Calu3 (cell line): ENCODE data around the gene RNF227. TPM values are rescaled to one million over a fixed set of nuclear protein-coding genes. Genes with fewer than 3 reads are reported as not detected.

Experiments
- BruUV-seq: library from RNA; stranded (reverse); fragments of 400-500 nt; replicated peaks from 2 replicates; lab custom pipeline; 2021; lab: Mats Ljungman, UMichigan
- CTCF ChIA-PET: fragments of 300-600 bp; sonication (Branson Sonifier 250); formaldehyde crosslinking; loops from one replicate; lab custom pipeline; 2022; ENCODE audit warnings: antibody characterized with exemption; lab: Charles Lee
- DNase-seq: peaks from one replicate; pipeline ENCODE4 v3.0.0; 2022
- H3K27ac Mint-ChIP-seq: one replicate; pipeline ENCODE4 v1.8.0; 2022; ENCODE audit warnings: mixed read lengths; ENCODE audit not compliant: unreplicated experiment
- H3K27me3 Mint-ChIP-seq: one replicate; pipeline ENCODE4 v1.8.0; 2022; ENCODE audit warnings: mixed read lengths; ENCODE audit not compliant: unreplicated experiment
- H3K36me3 Mint-ChIP-seq: one replicate; pipeline ENCODE4 v1.8.0; 2022; ENCODE audit warnings: mild to moderate bottlenecking, moderate library complexity, mixed read lengths; ENCODE audit not compliant: insufficient read depth, unreplicated experiment
- H3K4me1 Mint-ChIP-seq: one replicate; pipeline ENCODE4 v1.8.0; 2022; ENCODE audit warnings: mild to moderate bottlenecking, low read depth, mixed read lengths; ENCODE audit not compliant: unreplicated experiment
- H3K4me3 Mint-ChIP-seq: one replicate; pipeline ENCODE4 v1.8.0; 2022; ENCODE audit warnings: mild to moderate bottlenecking, low read depth, moderate library complexity, mixed read lengths; ENCODE audit not compliant: unreplicated experiment
- H3K9me3 Mint-ChIP-seq: one replicate; pipeline ENCODE4 v1.8.0; 2022; ENCODE audit warnings: low read depth, mixed read lengths; ENCODE audit not compliant: unreplicated experiment
- CTCF ChIP-seq: fragments of 200-600 bp; IDR thresholded peaks from one replicate; pipeline ENCODE4 v1.8.0; 2022; ENCODE audit warnings: antibody characterized with exemption; ENCODE audit not compliant: unreplicated experiment
- intact Hi-C: fragments of 100-400 bp; cut with micrococcal nuclease; formaldehyde crosslinking; loops from one replicate; pipeline ENCODE4 v1.10.0; 2022; ENCODE audit not compliant: unreplicated experiment
- total RNA-seq: library from RNA; stranded (reverse); gene quantifications from 2 replicates; pipeline ENCODE4 v1.2.3, GENCODE V29; 2022

RNF227 gene
- total RNA-seq, 1 experiment from 2014 or later, result 2.0 TPM

DNA sequence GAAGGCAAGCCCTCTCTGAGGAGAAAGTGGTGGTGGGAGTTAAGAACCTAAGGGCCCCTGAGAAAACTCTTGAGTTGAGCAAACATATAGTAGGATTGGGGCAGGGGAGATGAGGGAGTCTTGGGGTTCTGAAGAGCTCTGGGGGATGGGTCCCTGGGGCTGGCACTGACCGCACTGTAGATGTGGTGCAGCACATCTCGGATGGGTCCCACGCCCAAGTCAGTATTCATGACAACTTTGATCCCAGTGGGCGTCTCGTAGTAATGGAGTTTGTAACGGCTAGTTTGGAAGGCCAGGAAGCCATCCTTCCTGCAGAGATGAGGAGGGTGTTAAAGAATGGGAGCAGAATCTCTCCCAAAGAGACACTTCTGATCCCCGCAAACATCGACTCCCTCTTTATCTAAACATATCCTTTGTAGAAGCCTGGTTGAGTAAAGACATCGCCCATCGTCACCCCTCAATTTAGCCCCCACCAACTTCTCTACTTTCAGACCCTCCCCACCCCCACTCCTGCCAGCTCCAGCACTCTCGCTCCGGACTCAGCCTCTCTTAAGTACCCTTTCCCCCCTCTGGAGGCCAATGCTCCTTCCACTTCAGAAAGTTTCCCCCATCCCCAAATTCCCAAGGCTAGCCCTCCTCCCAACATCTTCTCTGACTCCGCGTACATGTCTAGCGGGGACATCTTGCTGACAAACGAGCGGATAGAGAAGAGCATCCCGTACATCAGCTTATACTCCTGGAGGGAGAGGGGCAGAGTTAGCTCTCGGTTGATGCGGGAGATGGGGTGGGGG is 14.9 kb upstream of the RNF227 start:
- TF ChIP-seq CTCF, result no peak
- H3K9me3 Mint-ChIP-seq, result no peaks in the 10 kb centered on the region
- CTCF ChIA-PET, result interaction anchor here (0.6 to 2.6 kb wide), 5 partner anchors 49 to 188 kb away, joined by 3 to 16 read pairs (median 3); no protein-coding TSS in a partner anchor
- intact Hi-C loops, result loop anchor here (10.0 kb wide), 1 partner anchor 46 kb away; the partner anchor contains the start of gene CHD3
- TSS peak; percentile 91 for BruUV-seq
- no peaks in the 10 kb centered on the region for H3K27me3 Mint-ChIP-seq
- peaks cover 38% of the 10 kb centered on the region for H3K36me3 Mint-ChIP-seq
- H3K4me3 Mint-ChIP-seq, result peak overlapping the region; percentile 91
- no peak overlapping the region for H3K27ac Mint-ChIP-seq
- peaks cover 20% of the 10 kb centered on the region for H3K4me1 Mint-ChIP-seq
- DNase-seq, result no peak

DNA sequence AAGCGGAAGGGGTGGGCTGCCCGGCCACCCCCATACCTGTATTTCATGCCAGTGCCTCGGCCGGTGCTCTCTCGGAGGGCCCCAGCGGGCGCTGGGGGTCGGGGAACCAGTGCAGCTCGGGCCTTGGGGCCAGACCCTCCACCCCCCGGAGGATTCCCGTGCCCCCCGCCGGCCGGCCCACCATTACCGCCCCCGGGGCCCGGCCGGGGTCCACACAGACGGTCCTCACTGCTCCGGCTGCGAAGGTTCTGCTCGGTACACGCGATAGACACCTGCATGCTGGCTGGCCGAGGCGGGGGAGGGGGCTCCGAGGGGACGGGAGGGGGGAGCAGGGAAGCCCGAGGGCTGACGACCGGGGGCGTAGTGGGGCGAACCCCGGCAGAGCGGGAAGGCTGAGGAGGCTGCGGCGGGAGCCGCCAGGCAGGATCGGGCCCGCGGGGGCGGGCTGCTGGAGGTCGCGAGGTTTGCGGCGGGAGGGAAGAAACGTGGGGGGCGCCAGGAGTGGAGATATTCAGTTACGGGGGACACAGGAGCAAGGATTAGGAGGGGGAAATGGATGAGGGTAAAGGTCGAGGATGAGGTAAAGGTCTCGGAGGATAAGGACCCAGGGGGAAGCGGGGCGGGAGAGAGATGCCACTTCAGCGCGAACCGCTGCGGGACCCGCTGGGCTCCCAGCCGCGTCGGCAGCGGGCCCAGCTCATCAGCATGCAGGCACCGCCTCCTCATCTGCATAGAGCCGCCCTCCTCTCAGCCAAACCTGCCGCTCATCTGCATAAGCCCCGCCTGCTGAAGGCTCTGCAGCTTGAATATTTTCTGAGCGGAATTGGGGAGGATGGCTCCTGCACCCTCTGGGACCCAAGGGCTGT is 13.3 kb upstream of the RNF227 start, which contains the start of gene KCNAB3:
Gene KCNAB3 (minus strand): TSS at position 699 of the 866 bp plus-strand sequence. CDS start 421 bp downstream, at position 278.
- H3K27ac Mint-ChIP-seq, result no peak within 1 kb of the TSS
- peaks cover 18% of the 10 kb centered on the region for H3K4me1 Mint-ChIP-seq
- H3K4me3 Mint-ChIP-seq, result peak within 1 kb of the TSS; percentile 91
- intact Hi-C loops, result loop anchor here (10.0 kb wide), 1 partner anchor 45 kb away; the partner anchor contains the start of gene CHD3
- no TSS peak for BruUV-seq
- CTCF ChIA-PET, result no interaction called here
- DNase-seq, result no peak
- H3K36me3 Mint-ChIP-seq, result peaks cover 29% of the 10 kb centered on the region
- TF ChIP-seq CTCF, result no peak
- H3K9me3 Mint-ChIP-seq, result no peaks in the 10 kb centered on the region
- no peaks in the 10 kb centered on the region for H3K27me3 Mint-ChIP-seq

- H3K4me3 Mint-ChIP-seq, result no peak overlapping the region
- no peak for DNase-seq
- BruUV-seq, result no TSS peak
- intact Hi-C loops, result no loop called here
- peaks cover 21% of the 10 kb centered on the region for H3K36me3 Mint-ChIP-seq
- no peak overlapping the region for H3K27ac Mint-ChIP-seq
- H3K9me3 Mint-ChIP-seq, result no peaks in the 10 kb centered on the region
- no peaks in the 10 kb centered on the region for H3K27me3 Mint-ChIP-seq
- no peak for TF ChIP-seq CTCF
- H3K4me1 Mint-ChIP-seq, result no peaks in the 10 kb centered on the region
- CTCF ChIA-PET, result no interaction called here
These were observed 11.5 kb upstream of the RNF227 start for GRCh38 chr17:7927596-7927995.

GRCh38 chr17:7922845-7923628 is 6.9 kb upstream of the RNF227 start:
- Mint-ChIP-seq H3K27ac (no peak overlapping the region), H3K4me3 (peak overlapping the region; percentile 28), H3K9me3 (no peaks in the 10 kb centered on the region), H3K36me3 (no peaks in the 10 kb centered on the region), H3K27me3 (no peaks in the 10 kb centered on the region), H3K4me1 (no peaks in the 10 kb centered on the region)
- BruUV-seq, result no TSS peak
- TF ChIP-seq CTCF, result no peak
- intact Hi-C loops, result no loop called here
- CTCF ChIA-PET, result no interaction called here
- peak; percentile 13 for DNase-seq
